ENCODE measurements around the gene ATP1B4.

Gene ATP1B4

DNA sequence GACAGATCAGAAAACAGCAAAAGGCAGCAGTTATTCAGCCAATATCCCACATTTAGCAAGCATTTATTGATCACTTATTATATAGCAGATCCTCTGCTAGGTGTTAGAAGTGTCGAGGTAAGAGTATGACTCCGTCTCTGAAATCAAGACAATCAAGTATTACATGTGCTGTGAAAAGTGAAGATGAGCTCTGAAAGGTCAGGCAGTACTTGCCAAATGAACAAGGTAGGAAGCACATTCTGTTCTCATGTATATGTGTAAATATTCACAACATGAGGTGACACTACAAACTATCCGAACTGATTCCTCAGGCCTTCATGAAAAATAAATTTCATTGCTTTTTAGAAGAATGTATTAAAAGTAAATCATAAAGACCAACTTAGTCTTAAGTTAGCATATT lies 15.3 kb downstream of the ATP1B4 start:
- no peak for DNase-seq (ENCODE audit: low read depth)

DNA sequence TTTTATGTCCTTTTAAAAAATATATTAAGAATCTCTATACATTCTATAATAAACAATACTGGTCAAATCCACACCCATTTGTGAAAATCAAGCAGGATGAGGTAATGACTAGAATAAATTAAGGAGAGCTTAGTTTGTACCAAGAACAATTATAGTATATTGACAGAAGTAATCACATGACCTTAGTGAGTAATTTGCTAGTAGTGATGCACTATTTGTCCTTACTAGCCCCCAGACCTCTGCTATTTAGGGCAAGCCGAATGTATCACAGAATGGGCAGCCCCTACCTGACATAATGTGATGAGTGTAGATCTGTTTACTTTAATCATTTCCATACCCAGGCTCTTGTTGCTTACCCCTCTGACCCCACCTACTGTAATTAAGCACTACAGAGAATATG lies 15.8 kb downstream of the ATP1B4 start:
- no peak for DNase-seq (ENCODE audit: low read depth)

DNA sequence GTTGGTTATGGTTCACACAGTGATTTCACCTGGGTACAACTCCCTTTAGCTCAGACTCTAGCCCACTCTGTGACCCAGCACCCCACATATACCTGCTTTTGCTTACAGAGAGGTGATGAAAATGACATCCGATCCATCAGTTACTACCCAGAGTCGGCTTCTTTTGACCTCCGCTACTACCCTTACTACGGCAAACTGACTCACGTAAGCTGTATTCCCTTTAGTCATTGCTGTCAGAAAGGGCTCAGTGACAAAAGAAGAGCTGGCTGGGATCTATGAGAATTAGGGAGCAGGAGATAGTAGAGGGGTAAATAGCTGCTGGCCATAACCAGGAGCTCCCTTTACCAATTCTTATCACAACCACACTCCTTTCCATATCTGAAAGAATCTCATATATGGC lies 16.7 kb downstream of the ATP1B4 start:
- no peak for DNase-seq (ENCODE audit: low read depth)

- no peak for DNase-seq (ENCODE audit: low read depth)
Measured at GRCh38 chrX:120379937-120380681, 18.2 kb downstream of the ATP1B4 start.

DNA sequence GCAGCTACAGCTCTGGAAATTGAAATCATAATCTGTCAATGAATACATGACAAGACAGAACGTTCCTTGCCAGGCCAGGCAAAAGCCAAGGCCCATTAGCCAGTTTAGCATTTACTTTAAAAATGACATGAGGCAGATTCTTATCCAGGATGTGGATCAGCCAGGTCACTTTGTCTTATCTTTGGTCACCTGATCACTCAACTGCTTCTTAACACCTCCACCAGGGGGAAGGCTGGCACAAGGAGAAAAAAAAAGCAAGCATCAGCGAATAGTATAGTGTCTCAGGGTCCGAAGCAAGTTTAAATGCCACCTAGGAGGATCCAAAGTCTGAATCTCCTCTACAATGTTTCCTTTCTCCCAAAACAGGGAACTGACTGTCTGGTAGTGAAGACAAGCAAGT lies 18.8 kb downstream of the ATP1B4 start:
- DNase-seq (ENCODE audit: low read depth) = no peak

DNA sequence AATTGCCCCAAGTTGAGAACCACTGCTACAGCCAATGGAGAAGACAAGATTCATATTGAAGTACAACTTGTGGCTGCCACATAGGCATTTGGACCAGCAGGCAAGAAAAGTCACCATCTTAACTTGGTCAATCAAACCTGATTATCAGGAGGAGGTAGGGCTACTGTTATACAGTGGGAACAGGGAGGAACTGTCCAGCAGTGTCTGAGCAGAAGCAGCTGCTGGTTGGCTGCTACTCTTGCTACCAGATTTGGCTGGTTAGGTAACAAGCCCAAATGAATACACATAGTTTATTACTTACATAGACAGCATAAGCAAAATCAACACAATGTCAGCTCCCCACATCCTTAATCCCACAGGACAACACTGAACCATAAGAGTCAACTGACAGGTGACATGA lies 39.4 kb downstream of the ATP1B4 start:
- no peak for DNase-seq (ENCODE audit: low read depth)

DNA sequence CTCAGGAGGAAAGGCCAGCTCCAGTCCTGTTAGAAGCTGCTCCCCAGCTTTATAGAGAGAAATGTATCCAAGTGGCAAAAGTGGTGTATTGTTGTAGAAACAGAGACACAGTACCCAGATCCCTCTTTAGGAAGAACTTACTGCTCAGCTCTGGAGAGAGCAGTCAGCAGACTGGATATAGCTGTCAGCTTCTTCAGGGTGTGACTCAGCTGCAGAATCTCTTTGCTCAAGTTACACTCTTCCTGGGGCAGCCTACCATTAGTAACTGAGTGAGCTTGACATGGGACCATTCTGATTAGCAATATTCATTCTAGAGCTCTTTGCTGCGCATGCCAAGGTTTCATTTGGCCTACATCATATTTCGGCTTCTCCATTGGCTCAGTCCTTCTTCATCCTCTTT lies 40.5 kb downstream of the ATP1B4 start:
- DNase-seq (ENCODE audit: low read depth) = no peak

DNA sequence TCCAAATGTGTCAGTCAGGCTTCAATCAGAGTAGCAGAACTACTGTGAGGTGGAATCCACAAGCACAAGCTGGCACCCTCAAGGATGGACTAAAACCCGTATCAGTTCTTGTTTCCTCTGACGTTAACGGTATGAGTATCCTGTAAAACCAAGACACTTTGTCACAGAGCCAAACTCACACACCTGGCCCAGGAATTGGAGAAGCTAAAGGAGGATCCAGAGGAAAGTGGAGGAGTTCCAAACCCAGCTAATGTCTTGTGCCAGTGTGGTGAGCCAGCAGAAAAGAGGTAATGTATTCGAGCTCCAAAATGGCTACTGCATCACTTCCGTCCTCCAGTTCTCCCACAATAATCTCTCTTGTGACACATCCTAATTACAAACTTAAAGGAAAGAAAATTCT lies 44.7 kb downstream of the ATP1B4 start:
- DNase-seq (ENCODE audit: low read depth) = no peak

DNA sequence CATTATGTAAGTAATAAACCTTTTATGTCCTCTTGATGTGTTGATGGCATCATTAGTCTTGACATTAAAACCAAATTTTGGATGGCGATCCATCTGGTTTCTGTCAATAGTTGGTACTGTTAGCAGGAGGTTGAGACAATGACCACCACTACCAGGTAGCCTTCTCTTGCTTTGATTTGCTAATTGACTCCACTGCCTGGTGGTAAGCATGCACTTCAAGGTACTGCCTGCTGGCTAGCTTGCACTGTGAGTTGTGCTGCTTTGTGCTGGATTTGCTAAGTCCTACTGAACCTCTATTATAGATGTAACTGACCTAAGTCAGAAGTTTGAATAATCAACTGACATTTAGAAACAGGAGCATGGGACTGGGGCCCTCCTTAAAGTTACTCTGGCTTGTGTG lies 46.3 kb downstream of the ATP1B4 start:
- DNase-seq (ENCODE audit: low read depth) = no peak

GRCh38 chrX:120419463-120419862 lies 57.6 kb downstream of the ATP1B4 start:
- no peak for DNase-seq (ENCODE audit: low read depth)

- DNase-seq (ENCODE audit: low read depth) = no peak
Measured at GRCh38 chrX:120426599-120426998, 64.7 kb downstream of the ATP1B4 start.

DNA sequence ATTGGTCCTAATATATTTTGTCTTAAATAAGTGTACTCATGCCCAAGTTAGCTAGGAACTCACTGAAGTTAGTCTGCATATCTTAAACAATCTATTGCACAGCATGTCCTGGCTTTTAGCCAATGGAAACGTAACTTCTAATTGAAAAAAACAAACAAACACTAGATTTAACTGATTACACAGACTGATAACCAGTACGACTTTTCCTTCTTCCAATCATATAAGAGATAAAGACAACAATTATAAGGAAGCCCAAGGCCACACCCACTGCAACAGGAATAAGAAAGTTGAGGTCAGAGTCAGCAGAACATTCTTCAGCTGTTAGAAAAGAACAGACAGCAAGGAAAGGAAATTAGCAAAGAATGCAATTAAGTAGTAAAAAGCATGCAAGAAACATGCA lies 66.4 kb downstream of the ATP1B4 start:
- no peak for DNase-seq (ENCODE audit: low read depth)

- DNase-seq (ENCODE audit: low read depth) = no peak
Measured at GRCh38 chrX:120429776-120430540, 68.1 kb downstream of the ATP1B4 start.
